ENCODE results near the gene NMNAT2.
"Not testable (repeated sequence)": the region's sequence is repeated elsewhere in the genome, so short reads cannot be mapped to it uniquely, and the experiment has no call there.

NMNAT2 gene

GRCh38 chr1:183417772-183418491, at the start of gene NMNAT2:
TSS of gene NMNAT2 (minus strand) at chr1:183418380. CDS start at chr1:183418267, 113 bp downstream.
- no peak for DNase-seq

DNA sequence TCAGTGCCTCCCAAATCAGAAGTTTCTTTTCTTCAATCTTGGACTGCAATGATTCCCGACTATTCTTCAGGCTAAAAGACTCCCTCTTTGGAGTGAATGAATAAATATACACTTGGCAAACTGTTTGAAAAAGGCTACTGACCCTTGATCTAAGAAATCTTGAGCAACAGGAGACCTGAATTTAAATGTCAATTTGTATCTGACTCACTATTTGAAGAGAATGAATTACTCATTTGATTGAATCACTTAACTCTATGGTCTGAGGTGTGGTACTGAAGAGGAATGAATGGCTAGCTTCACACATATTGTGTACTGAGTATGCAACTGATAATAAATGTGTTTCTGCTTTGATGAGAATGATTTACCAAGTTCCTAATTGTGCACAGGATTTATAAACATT, 49.5 kb upstream of the NMNAT2 start:
- no peak for DNase-seq

DNA sequence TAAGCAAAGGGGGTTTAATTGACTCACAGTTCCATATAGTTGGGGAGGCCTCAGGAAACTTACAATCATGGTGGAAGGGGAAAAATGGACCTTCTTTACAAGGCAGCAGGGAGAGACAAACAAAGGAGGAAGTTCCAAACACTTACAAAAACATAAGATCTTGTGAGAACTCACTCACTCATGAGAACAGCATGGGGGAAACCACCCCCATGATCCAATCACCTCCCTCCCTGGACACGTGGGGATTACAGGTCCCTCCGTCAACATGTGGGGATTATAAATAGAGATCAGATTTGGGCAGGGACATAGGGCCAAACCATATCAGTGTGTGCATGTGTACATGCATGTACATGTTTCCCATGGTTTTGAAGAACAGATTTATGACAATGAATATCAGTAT, 48.6 kb upstream of the NMNAT2 start:
- DNase-seq, result no peak

GRCh38 chr1:183463566-183463965, 45.4 kb upstream of the NMNAT2 start:
- DNase-seq, result no peak

GRCh38 chr1:183461350-183461749, 43.2 kb upstream of the NMNAT2 start:
- DNase-seq, result no peak

GRCh38 chr1:183460596-183460995, 42.4 kb upstream of the NMNAT2 start:
- DNase-seq, result no peak

GRCh38 chr1:183457449-183457848, 39.3 kb upstream of the NMNAT2 start:
- DNase-seq, result no peak

- DNase-seq, result no peak
These were observed 38.6 kb upstream of the NMNAT2 start for GRCh38 chr1:183456826-183457225.

DNA sequence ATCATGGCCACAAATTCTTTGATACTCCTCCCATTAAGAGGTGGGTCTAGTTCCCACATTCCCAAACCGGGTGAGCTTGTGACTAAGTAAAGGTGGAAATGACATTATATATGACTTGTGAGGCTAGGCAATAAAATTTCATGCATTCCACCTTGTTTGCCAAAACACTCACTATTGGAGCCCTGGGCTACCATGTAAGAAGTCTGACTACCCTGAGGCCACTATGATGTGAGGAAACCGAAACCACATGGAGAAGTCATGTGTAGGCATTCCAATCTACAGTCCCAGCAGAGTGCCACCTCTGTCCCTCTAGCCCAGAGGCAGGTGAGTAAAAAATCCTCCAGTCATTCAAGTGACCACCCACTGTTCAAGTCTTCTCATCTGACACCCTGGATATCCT, 36.2 kb upstream of the NMNAT2 start:
- no peak for DNase-seq

GRCh38 chr1:183450093-183450492, 31.9 kb upstream of the NMNAT2 start:
- no peak for DNase-seq

DNA sequence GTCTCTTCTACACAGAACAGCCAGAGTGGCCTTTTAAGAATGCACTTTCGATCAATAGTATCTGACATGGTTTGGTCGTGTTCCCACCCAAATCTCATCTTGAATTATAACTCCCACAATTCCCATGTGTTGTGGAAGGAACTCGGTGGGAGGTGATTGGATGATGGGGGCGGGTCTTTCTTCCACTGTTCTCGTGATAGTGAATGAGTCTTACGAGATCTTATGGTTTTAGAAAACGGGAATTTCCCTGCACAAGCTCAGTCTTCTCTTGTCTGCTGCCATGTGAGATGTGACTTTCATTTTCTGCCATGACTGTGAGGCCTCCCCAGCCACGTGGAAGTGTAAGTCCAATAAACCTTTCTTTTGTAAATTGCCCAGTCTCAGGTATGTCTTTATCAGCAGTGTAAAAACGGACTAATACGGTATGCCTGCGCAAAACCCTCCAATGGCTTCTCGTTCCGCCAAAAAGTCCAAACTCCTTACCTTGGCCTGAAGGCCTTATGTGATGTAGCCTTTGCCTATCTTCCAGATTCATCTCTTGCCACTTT, 31.1 kb upstream of the NMNAT2 start:
- DNase-seq, result no peak

DNA sequence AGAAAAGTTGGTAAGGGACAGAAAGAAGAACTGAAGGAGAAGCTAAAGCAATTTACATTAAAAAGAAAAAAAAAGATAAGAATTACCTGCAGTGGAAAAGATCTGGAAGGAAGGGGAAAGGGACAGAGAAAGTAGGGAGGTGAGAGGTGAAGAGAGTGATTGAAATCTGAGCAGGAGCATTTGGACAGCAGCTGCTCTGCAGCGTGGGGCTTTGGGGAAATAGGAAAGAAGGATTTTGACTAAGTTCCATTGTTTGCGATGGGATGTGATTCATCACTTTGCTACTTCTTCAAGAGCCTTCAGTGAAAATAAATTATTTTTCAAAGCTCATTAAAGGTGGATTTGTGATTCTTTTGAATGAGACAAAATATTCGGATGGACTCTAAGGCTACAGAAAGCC, 26.1 kb upstream of the NMNAT2 start:
- DNase-seq, result no peak

- DNase-seq, result no peak
These were observed 25.3 kb upstream of the NMNAT2 start for GRCh38 chr1:183443466-183443865.

DNA sequence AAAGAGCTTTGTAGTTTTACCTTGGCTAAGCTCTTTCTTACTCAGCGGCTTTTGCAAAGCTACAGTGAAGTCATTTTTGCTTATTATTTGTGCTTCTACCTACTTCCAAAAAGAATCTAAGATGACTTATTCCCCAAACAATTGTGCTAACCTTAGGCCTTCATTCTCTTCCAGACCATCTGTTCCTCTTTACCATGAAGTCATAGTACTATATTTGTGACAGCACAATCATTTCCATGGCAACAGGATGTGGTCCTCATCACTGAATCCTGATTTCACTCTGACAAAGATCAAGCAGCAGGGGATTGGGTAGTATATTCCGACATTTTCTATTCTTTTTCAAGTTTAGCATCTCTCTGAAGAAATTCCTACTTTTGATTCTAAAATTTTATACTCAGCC, 24.8 kb upstream of the NMNAT2 start:
- DNase-seq, result no peak

DNA sequence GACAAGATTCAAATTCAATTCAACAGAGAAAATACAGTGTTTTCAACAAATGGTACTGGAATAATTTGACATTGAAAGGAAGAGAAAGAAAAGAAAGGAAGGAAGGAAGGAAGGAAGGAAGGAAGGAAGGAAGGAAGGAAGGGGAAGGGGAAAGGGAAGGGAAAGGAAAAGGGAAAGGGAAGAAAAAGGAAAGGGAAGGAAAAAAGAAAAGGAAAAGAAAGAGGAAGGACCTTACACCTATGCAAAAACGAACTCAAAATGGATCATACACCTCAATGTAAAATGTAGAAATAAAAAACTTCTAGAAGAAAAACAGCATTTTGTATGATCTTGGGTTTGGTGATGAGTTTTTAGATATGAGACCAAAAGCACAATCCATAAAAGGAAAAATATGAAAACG, 19.9 kb upstream of the NMNAT2 start:
- DNase-seq, result no peak

- no peak for DNase-seq
These were observed 17.3 kb upstream of the NMNAT2 start for GRCh38 chr1:183435497-183435896.

- DNase-seq, result no peak
These were observed 15.5 kb upstream of the NMNAT2 start for GRCh38 chr1:183433703-183434102.

GRCh38 chr1:183432548-183432875, 14.3 kb upstream of the NMNAT2 start:
- no peak for DNase-seq

GRCh38 chr1:183431840-183432547, 13.8 kb upstream of the NMNAT2 start:
- no peak for DNase-seq

GRCh38 chr1:183427591-183427990, 9.4 kb upstream of the NMNAT2 start:
- DNase-seq, result not testable (repeated sequence)

DNA sequence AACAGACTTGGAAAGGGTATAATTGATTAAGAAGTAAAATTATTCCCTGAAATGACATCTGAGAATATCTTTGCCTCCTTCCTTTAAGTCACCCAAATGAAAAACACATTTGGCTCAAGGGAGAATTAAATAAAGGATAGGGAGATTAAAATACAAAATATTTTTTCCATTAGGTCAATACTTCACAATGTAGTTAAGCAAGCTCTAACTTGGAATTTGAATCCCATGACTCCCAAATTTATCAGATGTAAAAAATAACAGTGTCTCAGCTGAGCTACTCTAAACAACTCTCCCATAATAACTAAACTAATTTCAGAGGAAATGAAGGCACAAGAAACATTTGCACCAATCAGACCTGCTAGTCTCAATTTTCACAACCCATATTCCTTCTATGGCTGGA, 6.5 kb upstream of the NMNAT2 start:
- DNase-seq, result no peak

DNA sequence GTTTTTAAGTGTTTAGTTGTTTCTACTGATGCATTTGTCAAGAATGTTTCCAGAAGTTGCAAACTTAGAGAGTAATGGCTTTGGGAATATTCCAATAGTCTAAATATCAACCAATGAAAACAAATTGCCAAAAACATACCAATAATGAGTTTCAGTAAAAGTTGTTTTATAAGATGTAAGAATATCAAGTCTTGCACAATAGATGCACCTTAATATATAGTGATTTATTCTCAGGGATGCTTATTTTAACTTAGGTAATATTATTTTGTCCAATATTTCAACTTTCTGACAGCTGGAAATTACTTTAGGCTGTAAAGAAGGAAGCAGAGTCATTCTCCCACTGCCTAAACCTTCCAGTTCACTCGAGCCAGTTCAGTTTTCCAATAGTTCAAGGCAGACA, 5.4 kb upstream of the NMNAT2 start:
- no peak for DNase-seq

DNA sequence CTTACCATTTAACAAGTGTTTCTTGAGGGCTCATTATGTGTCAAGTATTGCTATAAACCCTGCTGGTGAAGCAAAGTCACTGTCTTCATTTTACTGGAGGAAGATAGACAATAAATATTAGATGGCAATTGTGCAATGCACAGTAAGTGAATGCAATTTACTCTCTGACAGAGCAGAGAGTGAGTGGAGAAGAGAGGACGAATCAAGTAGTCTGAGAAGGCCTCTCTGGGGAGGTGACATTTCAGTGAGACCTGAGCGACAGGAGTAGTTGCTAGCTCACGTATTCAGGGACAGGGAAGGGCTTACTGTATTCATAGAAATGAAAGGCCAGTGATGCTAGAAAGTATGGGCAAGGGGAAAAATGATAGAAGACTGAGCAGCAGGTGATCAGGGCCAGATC, 1.2 kb upstream of the NMNAT2 start:
- DNase-seq, result no peak

GRCh38 chr1:183418696-183419095, 516 bp upstream of the NMNAT2 start:
- no peak for DNase-seq

Measured in stimulated activated CD4-positive, alpha-beta T cell treated with anti-CD3 and anti-CD28 coated beads, Interleukin-4, amount 100 ng/mL, for 24 hours (primary cell).